ENCODE measurements around the gene SLC6A3.

DNA sequence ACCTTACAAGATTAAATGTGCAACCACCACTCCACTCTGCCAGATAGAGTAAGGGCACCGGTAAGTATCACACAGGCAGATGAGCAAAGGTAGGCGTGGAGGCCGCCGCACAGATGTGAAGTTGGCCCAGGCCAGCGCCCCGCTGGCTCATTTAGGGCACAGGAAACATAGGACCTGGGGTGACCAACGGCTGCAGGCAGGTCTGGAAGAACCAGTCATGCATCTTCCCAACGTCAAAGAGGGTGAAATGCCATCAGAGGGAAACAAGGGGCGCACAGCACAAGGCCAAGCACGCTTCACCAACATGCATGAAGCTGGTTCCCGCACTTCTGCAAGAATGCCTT lies 31.7 kb upstream of the SLC6A3 start:
- TF ChIP-seq, protein P1, sequence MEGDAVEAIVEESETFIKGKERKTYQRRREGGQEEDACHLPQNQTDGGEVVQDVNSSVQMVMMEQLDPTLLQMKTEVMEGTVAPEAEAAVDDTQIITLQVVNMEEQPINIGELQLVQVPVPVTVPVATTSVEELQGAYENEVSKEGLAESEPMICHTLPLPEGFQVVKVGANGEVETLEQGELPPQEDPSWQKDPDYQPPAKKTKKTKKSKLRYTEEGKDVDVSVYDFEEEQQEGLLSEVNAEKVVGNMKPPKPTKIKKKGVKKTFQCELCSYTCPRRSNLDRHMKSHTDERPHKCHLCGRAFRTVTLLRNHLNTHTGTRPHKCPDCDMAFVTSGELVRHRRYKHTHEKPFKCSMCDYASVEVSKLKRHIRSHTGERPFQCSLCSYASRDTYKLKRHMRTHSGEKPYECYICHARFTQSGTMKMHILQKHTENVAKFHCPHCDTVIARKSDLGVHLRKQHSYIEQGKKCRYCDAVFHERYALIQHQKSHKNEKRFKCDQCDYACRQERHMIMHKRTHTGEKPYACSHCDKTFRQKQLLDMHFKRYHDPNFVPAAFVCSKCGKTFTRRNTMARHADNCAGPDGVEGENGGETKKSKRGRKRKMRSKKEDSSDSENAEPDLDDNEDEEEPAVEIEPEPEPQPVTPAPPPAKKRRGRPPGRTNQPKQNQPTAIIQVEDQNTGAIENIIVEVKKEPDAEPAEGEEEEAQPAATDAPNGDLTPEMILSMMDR (IDR thresholded peaks at IDR 0.05): no peak
- TF ChIP-seq POLR2A (IDR thresholded peaks at IDR 0.05) (no peak), EP300 (IDR thresholded peaks at IDR 0.05) (no peak)

All from ovary (tissue), 3 donors.